ENCODE measurements around the gene NXNL1. TPM values are rescaled to one million over a fixed set of nuclear protein-coding genes. Genes with fewer than 3 reads are reported as not detected.

Gene NXNL1
- total and polyA plus RNA-seq, 10 donors = not detected

- Histone ChIP-seq H3K36me3 (peaks cover 0 to 7% (median 0%) of the 10 kb centered on the region in 6 donors), H3K9me3 (peaks cover 0 to 5% (median 0%) of the 10 kb centered on the region in 8 donors), H3K27me3 (replicated peaks in 1 of 7) (no peaks in the 10 kb centered on the region), H3K4me1 (no peaks in the 10 kb centered on the region), H3K27ac (no peak overlapping the region), H3K4me3 (no peak overlapping the region)
- no peak for TF ChIP-seq POLR2A (IDR thresholded peaks at IDR 0.05)
- TF ChIP-seq, protein P1, sequence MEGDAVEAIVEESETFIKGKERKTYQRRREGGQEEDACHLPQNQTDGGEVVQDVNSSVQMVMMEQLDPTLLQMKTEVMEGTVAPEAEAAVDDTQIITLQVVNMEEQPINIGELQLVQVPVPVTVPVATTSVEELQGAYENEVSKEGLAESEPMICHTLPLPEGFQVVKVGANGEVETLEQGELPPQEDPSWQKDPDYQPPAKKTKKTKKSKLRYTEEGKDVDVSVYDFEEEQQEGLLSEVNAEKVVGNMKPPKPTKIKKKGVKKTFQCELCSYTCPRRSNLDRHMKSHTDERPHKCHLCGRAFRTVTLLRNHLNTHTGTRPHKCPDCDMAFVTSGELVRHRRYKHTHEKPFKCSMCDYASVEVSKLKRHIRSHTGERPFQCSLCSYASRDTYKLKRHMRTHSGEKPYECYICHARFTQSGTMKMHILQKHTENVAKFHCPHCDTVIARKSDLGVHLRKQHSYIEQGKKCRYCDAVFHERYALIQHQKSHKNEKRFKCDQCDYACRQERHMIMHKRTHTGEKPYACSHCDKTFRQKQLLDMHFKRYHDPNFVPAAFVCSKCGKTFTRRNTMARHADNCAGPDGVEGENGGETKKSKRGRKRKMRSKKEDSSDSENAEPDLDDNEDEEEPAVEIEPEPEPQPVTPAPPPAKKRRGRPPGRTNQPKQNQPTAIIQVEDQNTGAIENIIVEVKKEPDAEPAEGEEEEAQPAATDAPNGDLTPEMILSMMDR (IDR thresholded peaks at IDR 0.05 in 8 of 11, conservative IDR thresholded peaks at IDR 0.05 in 3 of 11) = no peak
- TF ChIP-seq POLR2AphosphoS5 (IDR thresholded peaks at IDR 0.05) = no peak
- DNase-seq = no peak
- whole genome bisulfite sequencing, 5 donors = 86 to 91% (median 89%) methylated on average over 7 of the region's 7 CpGs
- intact Hi-C loops (cut with DNase I; ENCODE audit: low total_unique reads) = no loop called here
These were observed 29.3 kb downstream of the NXNL1 start for GRCh38 chr19:17431417-17431816.

DNA sequence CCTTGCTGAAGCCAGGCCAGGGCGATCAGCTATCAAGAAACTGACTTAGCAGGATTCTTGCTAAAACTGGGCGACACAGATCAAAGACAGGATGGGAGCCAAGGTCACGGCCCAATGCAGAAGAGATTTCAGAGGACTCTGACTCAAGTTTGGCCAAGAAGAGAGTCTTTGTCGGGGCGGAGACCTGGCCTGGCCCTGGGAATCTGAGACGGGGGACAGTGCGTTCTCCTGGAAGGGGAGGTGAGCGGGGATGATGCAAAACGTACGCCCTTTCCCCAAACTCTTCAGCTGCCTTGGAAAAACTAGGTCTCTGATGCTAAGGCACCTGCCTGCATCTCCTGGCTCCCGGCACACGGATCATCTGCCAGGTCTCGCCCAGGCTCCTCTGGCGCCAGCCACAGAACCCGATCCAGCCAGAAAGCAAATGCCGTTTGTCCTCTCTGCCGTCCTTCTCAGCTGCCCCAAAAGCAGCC, 31.0 kb downstream of the NXNL1 start:
- 68 to 87% (median 79%) methylated on average over 17 of the region's 17 CpGs for WGBS, 5 donors
- H3K27ac ChIP-seq = no peak overlapping the region
- no peaks in the 10 kb centered on the region for H3K9me3 ChIP-seq
- H3K4me1 ChIP-seq = peaks cover 0 to 5% (median 2%) of the 10 kb centered on the region in 6 donors
- intact Hi-C loops (cut with DNase I; ENCODE audit: low total_unique reads) = no loop called here
- H3K4me3 ChIP-seq = no peak overlapping the region
- no peaks in the 10 kb centered on the region for H3K36me3 ChIP-seq
- TF ChIP-seq POLR2AphosphoS5 (IDR thresholded peaks at IDR 0.05) = peak in 2 of 3 donors; percentile 17
- TF ChIP-seq, protein P1 (IDR thresholded peaks at IDR 0.05 in 8 of 11, conservative IDR thresholded peaks at IDR 0.05 in 3 of 11) = no peak
- TF ChIP-seq POLR2A (IDR thresholded peaks at IDR 0.05) = no peak
- H3K27me3 ChIP-seq (replicated peaks in 1 of 7) = no peaks in the 10 kb centered on the region
- DNase-seq = no peak

DNA sequence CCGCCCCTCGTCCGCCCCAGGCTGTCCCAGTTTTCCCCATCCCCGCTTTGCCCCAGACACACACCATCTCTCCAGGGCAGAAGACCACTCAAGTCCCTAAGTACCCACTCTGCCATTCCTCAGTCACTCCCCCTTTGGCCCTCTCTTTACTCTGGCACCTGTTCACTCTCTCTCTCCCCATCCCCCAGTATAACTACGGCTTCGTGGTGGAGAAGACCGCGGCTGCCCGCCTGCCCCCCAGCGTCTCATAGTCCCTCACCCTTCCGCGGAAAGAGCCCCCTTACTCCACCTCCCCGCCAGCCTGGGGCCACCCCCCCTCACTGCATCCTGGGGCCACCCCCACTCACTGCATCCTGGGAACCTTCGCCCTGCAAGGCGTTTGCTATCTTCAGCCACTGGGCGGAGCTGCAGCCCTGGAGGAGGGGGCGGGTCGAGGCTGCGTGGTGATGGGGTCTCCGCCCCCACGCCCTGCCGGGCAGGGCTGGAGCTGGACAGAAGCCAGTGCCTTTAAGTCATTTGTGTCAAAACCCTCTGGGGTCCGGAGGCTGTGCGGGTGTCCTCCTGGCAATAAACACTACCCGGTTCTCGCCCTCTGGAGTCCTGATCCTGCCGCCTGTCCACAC, 35.9 kb downstream of the NXNL1 start:
- intact Hi-C loops (cut with DNase I; ENCODE audit: low total_unique reads) = no loop called here
- WGBS, 5 donors = 24 to 36% (median 29%) methylated on average over 20 to 27 of the region's 27 CpGs
- Histone ChIP-seq H3K4me1 (peaks cover 0 to 23% (median 9%) of the 10 kb centered on the region in 6 donors), H3K27ac (no peak overlapping the region), H3K4me3 (no peak overlapping the region), H3K9me3 (no peaks in the 10 kb centered on the region), H3K36me3 (peaks cover 0 to 25% (median 4%) of the 10 kb centered on the region in 6 donors), H3K27me3 (replicated peaks in 1 of 7) (no peaks in the 10 kb centered on the region)
- TF ChIP-seq POLR2A (IDR thresholded peaks at IDR 0.05) = no peak
- TF ChIP-seq, protein P1 (IDR thresholded peaks at IDR 0.05 in 8 of 11, conservative IDR thresholded peaks at IDR 0.05 in 3 of 11) = peak in 6 of 11 experiments; percentile 8 to 50 (median 26)
- TF ChIP-seq POLR2AphosphoS5 (IDR thresholded peaks at IDR 0.05) = peak in 2 of 3 donors; percentile 26 to 69
- peak; percentile 76 for DNase-seq

DNA sequence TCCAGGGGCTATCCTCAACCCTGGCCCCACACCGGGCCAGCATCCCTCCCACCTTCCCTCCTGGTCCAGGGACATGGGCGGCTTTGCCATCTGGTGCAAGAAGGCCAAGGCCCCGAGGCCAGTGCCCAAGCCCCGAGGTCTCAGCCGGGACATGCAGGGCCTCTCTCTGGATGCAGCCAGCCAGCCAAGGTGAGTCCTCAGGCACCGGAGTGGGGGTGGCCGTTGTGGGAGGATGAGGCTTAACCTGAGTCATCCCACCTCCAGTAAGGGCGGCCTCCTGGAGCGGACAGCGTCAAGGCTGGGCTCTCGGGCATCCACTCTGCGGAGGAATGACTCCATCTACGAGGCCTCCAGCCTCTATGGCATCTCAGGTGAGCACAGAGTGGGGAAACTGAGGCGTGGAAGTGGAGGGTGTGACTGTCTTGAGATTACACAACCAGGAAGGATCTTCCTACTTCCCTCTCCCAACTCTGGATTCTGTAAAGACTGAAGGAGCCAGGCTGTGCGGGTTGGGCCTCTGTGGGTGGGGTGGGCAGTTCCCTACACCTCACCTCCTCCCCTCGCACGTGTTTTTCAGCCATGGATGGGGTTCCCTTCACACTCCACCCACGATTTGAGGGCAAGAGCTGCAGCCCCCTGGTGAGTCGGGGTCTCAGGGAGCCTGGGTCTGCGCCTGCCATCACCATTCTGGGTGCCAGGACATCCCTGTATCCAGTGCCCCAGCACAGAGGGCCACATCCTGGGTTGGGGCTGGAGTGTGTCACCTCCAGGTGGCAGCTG, 37.1 kb downstream of the NXNL1 start:
- Histone ChIP-seq H3K4me3 (no peak overlapping the region), H3K36me3 (peaks cover 0 to 25% (median 4%) of the 10 kb centered on the region in 6 donors), H3K4me1 (peaks cover 0 to 32% (median 16%) of the 10 kb centered on the region in 6 donors), H3K27ac (no peak overlapping the region), H3K27me3 (replicated peaks in 1 of 7) (no peaks in the 10 kb centered on the region), H3K9me3 (no peaks in the 10 kb centered on the region)
- peak in 1 of 3 donors; percentile 19 for TF ChIP-seq POLR2AphosphoS5 (IDR thresholded peaks at IDR 0.05)
- no peak for TF ChIP-seq POLR2A (IDR thresholded peaks at IDR 0.05)
- 91 to 97% (median 95%) methylated on average over 10 to 20 of the region's 20 CpGs for WGBS, 5 donors
- intact Hi-C loops (cut with DNase I; ENCODE audit: low total_unique reads) = no loop called here
- DNase-seq = peak; percentile 76

Measured in spleen (tissue), 11 donors.